C4-2B (cell line): Measurements from ENCODE around the gene GP2.

ENCODE experiments used
- CTCF ChIP-seq: fragments of 450-650 bp; conservative IDR thresholded peaks from 2 replicates; pipeline ENCODE4 v1.5.1; 2017; ENCODE audit warnings: mild to moderate bottlenecking
- ZFX ChIP-seq: fragments of 450-650 bp; IDR thresholded peaks from 2 replicates; pipeline ENCODE4 v1.6.1; 2017

GRCh38 chr16:20300312-20301097 is 26.8 kb downstream of the GP2 start:
- TF ChIP-seq CTCF (peak; percentile 95), ZFX (no peak)
